GM21528 (cell line): ENCODE measurements around the gene GSG1L.

Experiments
- ATAC-seq: cut with Tn5 transposase; IDR thresholded peaks from one replicate; pipeline ENCODE4 v1.9.1; 2021; ENCODE audit warnings: mild to moderate bottlenecking, moderate library complexity; ENCODE audit not compliant: unreplicated experiment, low FRiP score

GSG1L gene

GRCh38 chr16:28033870-28034269, 29.6 kb downstream of the GSG1L start:
- ATAC-seq = no peak

GRCh38 chr16:28029387-28030002, 34.0 kb downstream of the GSG1L start:
- no peak for ATAC-seq

GRCh38 chr16:28027055-28027454, 36.5 kb downstream of the GSG1L start:
- ATAC-seq = no peak

- no peak for ATAC-seq
Observed at GRCh38 chr16:28025631-28026030, 37.9 kb downstream of the GSG1L start.

GRCh38 chr16:28019218-28019617, 44.3 kb downstream of the GSG1L start:
- no peak for ATAC-seq

GRCh38 chr16:28014851-28015250, 48.7 kb downstream of the GSG1L start:
- no peak for ATAC-seq

- no peak for ATAC-seq
Observed at GRCh38 chr16:28013878-28014277, 49.6 kb downstream of the GSG1L start.

GRCh38 chr16:28013392-28013791, 50.1 kb downstream of the GSG1L start:
- ATAC-seq = no peak

- ATAC-seq = no peak
Observed at GRCh38 chr16:28011971-28012445, 51.5 kb downstream of the GSG1L start.

- ATAC-seq = no peak
Observed at GRCh38 chr16:28011223-28011622, 52.3 kb downstream of the GSG1L start.

GRCh38 chr16:28010671-28011070, 52.8 kb downstream of the GSG1L start:
- ATAC-seq = no peak

GRCh38 chr16:28009586-28010373, 53.7 kb downstream of the GSG1L start:
- ATAC-seq = no peak

- ATAC-seq = no peak
Observed at GRCh38 chr16:28003923-28004322, 59.6 kb downstream of the GSG1L start.

GRCh38 chr16:28003021-28003865, 60.3 kb downstream of the GSG1L start:
- ATAC-seq = no peak

- no peak for ATAC-seq
Observed at GRCh38 chr16:28001642-28002041, 61.9 kb downstream of the GSG1L start.

- no peak for ATAC-seq
Observed at GRCh38 chr16:28001184-28001583, 62.3 kb downstream of the GSG1L start.

- no peak for ATAC-seq
Observed at GRCh38 chr16:28000314-28001169, 63.0 kb downstream of the GSG1L start.

GRCh38 chr16:27999687-28000086, 63.8 kb downstream of the GSG1L start:
- no peak for ATAC-seq

GRCh38 chr16:27995378-27995777, 68.1 kb downstream of the GSG1L start:
- no peak for ATAC-seq

- ATAC-seq = no peak
Observed at GRCh38 chr16:27994686-27995085, 68.8 kb downstream of the GSG1L start.
